ENCODE results near the gene ACSF3. TPM values are rescaled to one million over a fixed set of nuclear protein-coding genes. Genes with fewer than 3 reads are reported as not detected.
"Not testable (repeated sequence)": the region's sequence is repeated elsewhere in the genome, so short reads cannot be mapped to it uniquely, and the experiment has no call there.

ACSF3 gene
- polyA plus RNA-seq, 1 donor from 2014 or later = 20.8 TPM

DNA sequence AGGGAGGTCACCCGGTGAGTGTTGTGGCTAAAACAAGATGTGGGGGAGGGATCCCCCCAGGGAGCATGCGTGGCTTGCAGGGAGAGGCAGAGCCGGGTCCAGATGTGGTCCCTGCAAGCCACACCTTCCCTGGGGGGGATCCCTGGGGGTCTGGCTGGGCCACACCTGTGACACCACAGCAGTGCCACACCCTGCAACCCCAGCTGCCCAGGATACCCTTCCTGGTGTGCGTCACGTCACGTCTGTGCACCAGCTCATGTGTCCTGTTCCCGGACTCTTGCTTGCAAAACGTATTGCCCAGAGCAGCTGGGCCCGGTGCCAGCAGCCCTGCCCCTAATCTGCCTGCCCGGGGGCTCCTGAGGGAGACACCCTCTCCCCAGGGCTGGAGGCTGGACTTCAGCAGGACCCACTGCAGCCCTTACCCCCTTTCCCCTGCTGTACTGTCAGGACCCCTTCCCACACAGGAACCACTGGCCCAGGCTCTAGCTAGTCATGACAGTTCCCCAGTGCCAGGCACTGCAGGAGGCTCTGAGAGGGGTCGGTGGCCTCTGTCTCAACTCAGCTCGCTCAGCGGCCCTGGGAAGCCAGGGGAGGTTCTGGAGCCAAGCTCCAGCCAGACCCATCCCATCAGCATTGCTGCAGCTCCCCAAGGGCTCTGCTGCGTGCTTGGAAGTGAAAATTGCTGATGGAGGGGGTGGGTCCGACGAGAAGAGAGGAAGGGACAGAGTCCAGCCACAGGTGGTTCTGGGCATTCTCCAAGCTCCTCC is 25.8 kb upstream of the ACSF3 start:
- H3K9me2 ChIP-seq (ENCODE audit: insufficient read depth, low read length) = no peaks in the 10 kb centered on the region
- no peaks in the 10 kb centered on the region for H3K79me2 ChIP-seq (replicated peaks; ENCODE audit: insufficient read depth, low read length)
- no peak overlapping the region for H3K27ac ChIP-seq (ENCODE audit: low read length)
- no peak for TF ChIP-seq POLR2AphosphoS5 (IDR thresholded peaks at IDR 0.05)
- TF ChIP-seq TAF1 (IDR thresholded peaks at IDR 0.05; ENCODE audit: low read depth) = no peak
- H3K27me3 ChIP-seq (ENCODE audit: insufficient read depth, low read depth, low read length) = no peaks in the 10 kb centered on the region
- no peaks in the 10 kb centered on the region for H3K9me3 ChIP-seq (ENCODE audit: low read length)
- no peak overlapping the region for H2AFZ ChIP-seq (ENCODE audit: low read depth, low read length)
- no peaks in the 10 kb centered on the region for H3K36me3 ChIP-seq (ENCODE audit: insufficient read depth, low read length)
- no peak overlapping the region for H3K9ac ChIP-seq (ENCODE audit: low read length)
- no peak overlapping the region for H3K4me2 ChIP-seq (ENCODE audit: low read length)
- no peaks in the 10 kb centered on the region for H4K20me1 ChIP-seq (ENCODE audit: insufficient read depth)
- H3F3A ChIP-seq (ENCODE audit: insufficient read depth, low read length, poor library complexity, severe bottlenecking) = no peaks in the 10 kb centered on the region
- H3K4me3 ChIP-seq (ENCODE audit: low read length) = no peak overlapping the region

GRCh38 chr16:89068814-89069616 is 24.6 kb upstream of the ACSF3 start:
- H3K9ac ChIP-seq (ENCODE audit: low read length); H3K79me2 ChIP-seq (replicated peaks; ENCODE audit: insufficient read depth, low read length); H4K20me1 ChIP-seq (ENCODE audit: insufficient read depth); H3K9me2 ChIP-seq (ENCODE audit: insufficient read depth, low read length); H3F3A ChIP-seq (ENCODE audit: insufficient read depth, low read length, poor library complexity, severe bottlenecking); H3K4me2 ChIP-seq (ENCODE audit: low read length); H2AFZ ChIP-seq (ENCODE audit: low read depth, low read length); H3K36me3 ChIP-seq (ENCODE audit: insufficient read depth, low read length); H3K27ac ChIP-seq (ENCODE audit: low read length); H3K27me3 ChIP-seq (ENCODE audit: insufficient read depth, low read depth, low read length); H3K4me3 ChIP-seq (ENCODE audit: low read length); H3K9me3 ChIP-seq (ENCODE audit: low read length): not testable (repeated sequence)

- H3K9me3 ChIP-seq (ENCODE audit: low read length) = no peaks in the 10 kb centered on the region
- H3K4me3 ChIP-seq (ENCODE audit: low read length) = no peak overlapping the region
- no peaks in the 10 kb centered on the region for H3K27me3 ChIP-seq (ENCODE audit: insufficient read depth, low read depth, low read length)
- H2AFZ ChIP-seq (ENCODE audit: low read depth, low read length) = no peak overlapping the region
- TF ChIP-seq TAF1 (IDR thresholded peaks at IDR 0.05; ENCODE audit: low read depth) (no peak), SMC3 (conservative IDR thresholded peaks at IDR 0.05; ENCODE audit: poor library complexity) (no peak), EZH2 (IDR thresholded peaks at IDR 0.05; ENCODE audit: borderline replicate concordance, insufficient read depth, low read length, poor library complexity, severe bottlenecking) (no peak), REST (IDR thresholded peaks at IDR 0.05; ENCODE audit: borderline replicate concordance) (no peak)
- H3K79me2 ChIP-seq (replicated peaks; ENCODE audit: insufficient read depth, low read length) = no peaks in the 10 kb centered on the region
- H3F3A ChIP-seq (ENCODE audit: insufficient read depth, low read length, poor library complexity, severe bottlenecking) = no peaks in the 10 kb centered on the region
- H4K20me1 ChIP-seq (ENCODE audit: insufficient read depth) = no peaks in the 10 kb centered on the region
- no peak overlapping the region for H3K27ac ChIP-seq (ENCODE audit: low read length)
- no peaks in the 10 kb centered on the region for H3K36me3 ChIP-seq (ENCODE audit: insufficient read depth, low read length)
- no peaks in the 10 kb centered on the region for H3K9me2 ChIP-seq (ENCODE audit: insufficient read depth, low read length)
- H3K9ac ChIP-seq (ENCODE audit: low read length) = no peak overlapping the region
- no peak overlapping the region for H3K4me2 ChIP-seq (ENCODE audit: low read length)
Measured at GRCh38 chr16:89069920-89070319, 23.7 kb upstream of the ACSF3 start.

Data from neural cell (in vitro differentiated cells).